ENCODE results near the gene CCDC40.

- no peak for TF ChIP-seq CREB1 (IDR thresholded peaks at IDR 0.05; ENCODE audit: low read depth)
- no peak for TF ChIP-seq YY1 (IDR thresholded peaks at IDR 0.05; ENCODE audit: low read depth)
- no peak for TF ChIP-seq USF1 (IDR thresholded peaks at IDR 0.05)
Measured at GRCh38 chr17:80021600-80021999, 14.8 kb upstream of the CCDC40 start.

All from Ishikawa (cell line).